T-helper 1 cell treated with Interleukin-12 subunit alpha and Interleukin-12 subunit beta and Interleukin-4 antibody, amounts not matched to agents 30 μg/mL and 1 μg/mL, for 36 hours (primary cell): ENCODE results near the gene SERPINF2.
"Not testable (repeated sequence)": the region's sequence is repeated elsewhere in the genome, so short reads cannot be mapped to it uniquely, and the experiment has no call there.

Experiments used
- H3K27ac Mint-ChIP-seq: one replicate; pipeline ENCODE4 v1.8.0; 2021; ENCODE audit warnings: mild to moderate bottlenecking, mixed read lengths
- H3K27me3 Mint-ChIP-seq: one replicate; pipeline ENCODE4 v1.8.0; 2021; ENCODE audit warnings: low read depth, mixed read lengths
- H3K36me3 Mint-ChIP-seq: one replicate; pipeline ENCODE4 v1.8.0; 2021; ENCODE audit warnings: low read depth, mixed read lengths
- H3K4me1 Mint-ChIP-seq: one replicate; pipeline ENCODE4 v1.8.0; 2021; ENCODE audit warnings: low read depth, mixed read lengths
- H3K4me3 Mint-ChIP-seq: one replicate; pipeline ENCODE4 v1.8.0; 2021; ENCODE audit warnings: mild to moderate bottlenecking, moderate library complexity, mixed read lengths
- H3K9me3 Mint-ChIP-seq: one replicate; pipeline ENCODE4 v1.8.0; 2021; ENCODE audit warnings: mixed read lengths

The SERPINF2 gene

DNA sequence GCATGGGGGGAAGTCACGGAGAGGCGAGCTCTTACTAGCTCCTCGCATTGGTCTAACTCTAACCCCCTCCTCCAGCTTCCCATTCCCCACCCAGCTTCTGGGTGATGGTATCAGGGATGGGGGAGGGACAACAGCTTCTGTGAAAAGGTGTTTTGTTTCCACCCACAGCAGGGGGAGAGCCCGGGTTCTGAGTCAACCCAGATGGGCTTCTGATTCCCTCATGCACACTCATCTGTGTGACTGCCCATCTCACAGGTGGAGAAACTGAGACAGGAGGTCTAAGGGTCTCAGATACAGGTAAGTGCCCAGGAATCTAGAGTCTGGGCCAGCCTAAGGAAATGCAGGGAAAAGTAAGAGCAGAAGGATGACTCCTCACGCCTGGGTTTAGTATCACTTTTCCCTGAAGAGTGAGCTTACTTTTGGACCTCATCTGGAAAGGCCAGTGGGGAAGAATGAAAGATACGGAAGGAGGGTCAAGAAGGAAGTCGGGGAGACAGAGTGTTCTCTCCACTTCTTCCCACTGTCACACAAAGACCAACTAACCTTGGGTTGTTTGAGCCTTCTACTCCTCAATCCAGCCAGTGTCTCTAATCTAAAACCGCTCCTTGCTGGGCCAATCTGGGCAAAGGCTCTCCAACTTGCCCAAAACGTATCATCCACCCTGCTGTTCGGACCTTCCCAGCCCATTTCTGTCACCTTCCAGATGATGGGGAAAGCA, 29.4 kb upstream of the SERPINF2 start:
- Mint-ChIP-seq H3K9me3 (no peaks in the 10 kb centered on the region), H3K27ac (peak overlapping the region; percentile 53), H3K4me3 (peak overlapping the region; percentile 40), H3K27me3 (peaks cover 23% of the 10 kb centered on the region), H3K36me3 (peaks cover 32% of the 10 kb centered on the region), H3K4me1 (peaks cover 38% of the 10 kb centered on the region)

GRCh38 chr17:1713878-1714426, 28.7 kb upstream of the SERPINF2 start:
- Mint-ChIP-seq H3K36me3 (peaks cover 32% of the 10 kb centered on the region), H3K4me1 (peaks cover 40% of the 10 kb centered on the region), H3K27ac (peak overlapping the region; percentile 53), H3K4me3 (peak overlapping the region; percentile 82), H3K27me3 (peaks cover 20% of the 10 kb centered on the region), H3K9me3 (no peaks in the 10 kb centered on the region)

- Mint-ChIP-seq H3K9me3 (no peaks in the 10 kb centered on the region), H3K4me3 (peak overlapping the region; percentile 82), H3K27ac (no peak overlapping the region), H3K4me1 (peaks cover 40% of the 10 kb centered on the region), H3K27me3 (peaks cover 15% of the 10 kb centered on the region), H3K36me3 (peaks cover 32% of the 10 kb centered on the region)
Observed at GRCh38 chr17:1714427-1714979, 28.2 kb upstream of the SERPINF2 start.

DNA sequence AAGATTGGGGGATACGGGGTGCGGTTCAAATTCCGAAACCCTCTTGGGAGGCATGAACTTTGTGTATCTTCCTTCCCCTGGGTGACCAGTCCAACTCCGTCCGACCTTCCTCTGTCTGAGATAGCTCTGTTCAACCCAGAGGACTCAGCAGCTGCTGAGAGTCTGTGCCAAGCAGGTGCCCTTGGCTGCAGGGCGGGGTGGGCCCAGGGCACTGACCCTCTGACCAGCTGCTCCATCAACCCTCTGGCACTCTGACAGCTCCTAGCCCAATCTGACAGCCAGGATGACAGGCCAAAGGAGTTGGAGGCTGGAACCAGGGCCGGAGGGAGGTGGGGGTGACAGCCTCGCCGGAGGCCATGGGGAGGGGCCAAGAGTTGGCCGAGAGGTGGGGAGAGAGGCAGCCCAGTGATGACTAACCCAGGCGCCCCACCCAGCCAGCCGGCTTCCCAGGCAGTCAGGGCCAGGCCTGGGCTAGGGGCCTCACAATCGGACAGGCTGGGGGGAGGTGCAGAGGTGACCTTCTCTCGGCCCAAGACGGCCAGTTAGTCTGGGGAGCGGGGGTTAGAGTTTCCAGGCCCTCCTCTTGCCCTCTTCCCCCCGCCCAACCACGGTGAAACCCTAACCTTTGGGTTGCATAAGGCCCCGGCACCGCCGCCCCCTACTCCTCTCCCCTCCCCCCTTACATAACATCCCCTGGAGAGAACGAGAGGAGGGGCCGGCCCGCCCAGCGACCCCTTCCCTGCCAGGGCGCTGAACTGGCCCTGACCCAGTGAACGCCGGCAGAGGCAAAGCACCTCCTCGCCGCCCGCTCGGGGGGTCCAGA, 27.5 kb upstream of the SERPINF2 start:
- Mint-ChIP-seq H3K27me3 (peaks cover 15% of the 10 kb centered on the region), H3K9me3 (no peaks in the 10 kb centered on the region)

DNA sequence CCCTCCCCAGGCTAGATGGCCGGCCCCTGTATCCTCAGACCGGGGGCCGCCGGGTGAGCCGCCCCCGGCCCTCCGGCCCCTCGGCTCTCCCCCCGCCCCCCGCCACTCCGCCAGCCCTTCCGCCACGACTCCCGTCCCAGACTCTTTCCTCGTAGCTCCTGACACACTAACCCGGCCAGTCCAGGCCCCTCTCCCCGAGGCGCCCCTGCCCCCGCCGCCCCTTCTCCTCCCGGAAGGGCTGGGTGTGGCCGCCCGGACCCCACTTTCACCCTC, 26.9 kb upstream of the SERPINF2 start:
- Mint-ChIP-seq H3K27ac (peak overlapping the region; percentile 85), H3K36me3 (peaks cover 32% of the 10 kb centered on the region), H3K4me1 (peaks cover 40% of the 10 kb centered on the region), H3K9me3 (no peaks in the 10 kb centered on the region), H3K4me3 (peak overlapping the region; percentile 97), H3K27me3 (peaks cover 15% of the 10 kb centered on the region)

More for the DNA sequence above, 27.5 kb upstream of the SERPINF2 start:
- H3K27ac Mint-ChIP-seq, result no peak overlapping the region
- peak overlapping the region; percentile 79 for H3K4me3 Mint-ChIP-seq
- H3K4me1 Mint-ChIP-seq, result peaks cover 40% of the 10 kb centered on the region
- peaks cover 32% of the 10 kb centered on the region for H3K36me3 Mint-ChIP-seq

DNA sequence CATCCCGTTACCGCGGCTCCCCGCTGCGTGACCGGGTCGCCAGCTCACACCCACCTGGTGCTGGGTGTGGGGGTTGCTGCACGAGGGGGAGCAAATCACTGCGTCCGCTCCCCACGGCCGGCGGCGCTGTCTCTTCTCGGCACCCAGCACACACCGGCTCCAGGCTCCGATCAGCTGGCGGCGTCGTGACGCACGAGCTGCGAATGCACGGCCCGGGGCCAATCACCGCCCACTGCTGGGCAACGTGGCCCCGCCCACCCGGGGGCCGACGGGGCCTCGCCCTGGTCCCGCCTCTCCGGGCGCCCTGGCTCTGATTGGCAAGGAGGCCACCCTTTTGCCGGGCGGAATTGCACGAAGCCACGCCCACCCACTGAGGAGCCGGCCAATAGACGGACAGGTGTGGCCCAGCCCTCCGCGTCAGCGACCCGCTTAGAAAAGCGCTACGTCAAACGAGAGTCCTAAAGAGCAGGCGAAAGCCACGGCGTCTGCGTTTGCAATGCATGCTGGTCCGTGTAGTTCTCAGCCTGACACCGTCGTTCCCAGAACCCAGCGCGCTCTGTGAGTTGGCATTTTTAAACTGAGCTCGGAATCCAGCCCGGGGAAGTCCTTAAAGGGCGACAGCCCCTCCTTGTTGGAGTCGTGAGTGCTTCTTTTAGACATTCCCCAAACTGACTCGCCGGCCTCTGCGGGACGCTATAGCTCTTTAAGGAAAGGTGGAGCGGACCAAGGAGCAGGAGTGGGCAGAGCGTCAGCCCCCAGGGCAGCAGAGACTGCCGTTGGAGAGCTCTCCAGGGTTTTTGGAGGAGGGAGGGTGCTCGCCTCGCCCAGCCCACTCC, 26.4 kb upstream of the SERPINF2 start:
- Mint-ChIP-seq H3K27ac (peak overlapping the region; percentile 97), H3K4me1 (peaks cover 37% of the 10 kb centered on the region), H3K9me3 (no peaks in the 10 kb centered on the region), H3K4me3 (peak overlapping the region; percentile 97), H3K36me3 (peaks cover 31% of the 10 kb centered on the region), H3K27me3 (peaks cover 9% of the 10 kb centered on the region)

GRCh38 chr17:1716912-1717695, 25.6 kb upstream of the SERPINF2 start:
- Mint-ChIP-seq H3K9me3 (no peaks in the 10 kb centered on the region), H3K36me3 (peaks cover 23% of the 10 kb centered on the region), H3K4me3 (peak overlapping the region; percentile 97), H3K4me1 (peaks cover 31% of the 10 kb centered on the region), H3K27me3 (peaks cover 1% of the 10 kb centered on the region), H3K27ac (peak overlapping the region; percentile 97)

GRCh38 chr17:1718362-1719165, 24.1 kb upstream of the SERPINF2 start:
- peaks cover 32% of the 10 kb centered on the region for H3K4me1 Mint-ChIP-seq
- no peaks in the 10 kb centered on the region for H3K27me3 Mint-ChIP-seq
- H3K4me3 Mint-ChIP-seq, result peak overlapping the region; percentile 97
- no peaks in the 10 kb centered on the region for H3K9me3 Mint-ChIP-seq
- H3K36me3 Mint-ChIP-seq, result peaks cover 12% of the 10 kb centered on the region
- peak overlapping the region; percentile 97 for H3K27ac Mint-ChIP-seq

GRCh38 chr17:1720856-1721386, 21.8 kb upstream of the SERPINF2 start:
- H3K4me1 Mint-ChIP-seq, result peaks cover 31% of the 10 kb centered on the region
- peaks cover 9% of the 10 kb centered on the region for H3K36me3 Mint-ChIP-seq
- no peaks in the 10 kb centered on the region for H3K9me3 Mint-ChIP-seq
- peak overlapping the region; percentile 62 for H3K27ac Mint-ChIP-seq
- peak overlapping the region; percentile 34 for H3K4me3 Mint-ChIP-seq
- H3K27me3 Mint-ChIP-seq, result no peaks in the 10 kb centered on the region

DNA sequence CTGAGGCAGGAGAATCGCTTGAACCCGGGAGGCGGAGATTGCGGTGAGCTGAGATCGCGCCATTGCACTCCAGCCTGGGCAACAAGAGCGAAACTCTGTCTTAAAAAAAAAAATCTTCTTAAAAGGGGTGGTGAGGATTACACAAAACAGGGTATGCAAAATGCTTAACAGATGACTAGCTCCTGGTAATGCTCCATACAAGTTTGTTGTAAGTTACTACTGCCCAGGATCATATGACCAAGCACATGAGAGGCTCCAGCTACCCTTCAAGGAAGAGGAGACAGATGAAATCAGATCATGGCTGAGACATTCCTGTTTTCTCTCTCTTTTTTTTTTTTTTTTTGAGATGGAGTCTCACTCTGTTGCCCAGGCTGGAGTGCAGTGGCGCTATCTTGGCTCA, 20.6 kb upstream of the SERPINF2 start:
- H3K36me3 Mint-ChIP-seq, H3K9me3 Mint-ChIP-seq, H3K27me3 Mint-ChIP-seq, H3K4me3 Mint-ChIP-seq: not testable (repeated sequence)
- Mint-ChIP-seq H3K4me1 (peaks cover 31% of the 10 kb centered on the region), H3K27ac (peak overlapping the region; percentile 98)

DNA sequence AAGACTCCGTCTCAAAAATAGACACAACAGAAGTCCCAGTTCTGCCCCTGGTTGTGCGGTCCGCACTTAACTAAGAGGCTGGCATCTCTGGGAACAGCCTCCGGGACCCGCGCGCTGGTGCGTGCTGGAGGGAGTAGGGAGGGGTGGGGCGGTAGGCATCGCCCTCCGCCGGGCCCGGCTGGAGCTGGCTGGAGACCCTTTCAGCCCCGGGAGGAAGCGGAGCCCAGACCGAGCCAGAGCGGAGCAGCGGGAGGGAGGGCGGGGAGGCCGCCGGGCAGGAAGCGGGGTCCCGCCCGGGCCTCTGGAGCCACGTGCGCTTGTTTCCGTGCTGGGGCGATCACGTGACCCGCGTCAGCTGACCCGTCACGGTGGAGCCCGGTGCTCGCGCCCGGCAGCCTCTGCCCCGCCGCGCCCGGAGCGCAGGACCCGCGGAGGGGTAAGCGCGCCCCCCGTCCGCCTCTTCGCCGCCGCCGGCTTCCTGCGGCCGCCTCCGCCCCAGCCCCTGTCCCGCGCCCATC, 18.3 kb upstream of the SERPINF2 start, which contains the start of gene WDR81:
Gene WDR81, plus strand, starts transcription at position 354 of the 518 bp plus-strand sequence. CDS start 256 bp downstream, outside the sequence.
- Mint-ChIP-seq H3K27ac (peak within 1 kb of the TSS; percentile 72), H3K4me3 (peak within 1 kb of the TSS; percentile 75), H3K4me1 (peaks cover 25% of the 10 kb centered on the region), H3K36me3 (peaks cover 11% of the 10 kb centered on the region), H3K9me3 (no peaks in the 10 kb centered on the region), H3K27me3 (no peaks in the 10 kb centered on the region)

DNA sequence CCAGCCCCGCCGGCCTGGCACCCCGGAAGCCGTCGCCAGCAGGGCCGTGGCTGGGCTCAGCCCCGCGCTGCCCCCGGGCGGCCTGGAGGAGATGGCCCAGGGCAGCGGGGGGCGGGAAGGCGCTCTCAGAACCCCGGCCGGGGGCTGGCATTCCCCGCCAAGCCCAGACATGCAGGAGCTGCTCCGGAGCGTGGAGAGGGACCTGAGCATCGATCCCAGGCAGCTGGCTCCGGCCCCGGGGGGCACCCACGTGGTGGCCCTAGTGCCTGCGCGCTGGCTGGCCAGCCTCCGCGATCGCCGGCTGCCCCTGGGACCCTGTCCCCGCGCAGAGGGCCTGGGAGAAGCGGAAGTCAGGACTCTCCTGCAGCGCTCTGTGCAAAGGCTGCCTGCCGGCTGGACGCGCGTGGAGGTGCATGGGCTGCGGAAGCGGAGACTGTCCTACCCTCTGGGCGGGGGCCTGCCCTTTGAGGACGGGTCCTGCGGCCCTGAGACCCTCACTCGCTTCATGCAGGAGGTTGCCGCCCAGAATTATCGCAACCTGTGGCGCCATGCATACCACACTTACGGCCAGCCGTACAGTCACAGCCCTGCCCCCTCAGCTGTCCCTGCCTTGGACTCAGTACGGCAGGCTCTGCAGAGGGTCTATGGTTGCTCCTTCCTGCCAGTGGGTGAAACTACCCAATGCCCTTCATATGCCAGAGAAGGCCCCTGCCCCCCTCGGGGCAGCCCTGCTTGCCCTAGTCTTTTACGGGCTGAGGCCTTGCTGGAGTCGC, 17.6 kb upstream of the SERPINF2 start:
- Mint-ChIP-seq H3K4me1 (peaks cover 29% of the 10 kb centered on the region), H3K4me3 (peak overlapping the region; percentile 75), H3K27ac (peak overlapping the region; percentile 52), H3K36me3 (peaks cover 15% of the 10 kb centered on the region), H3K27me3 (no peaks in the 10 kb centered on the region), H3K9me3 (no peaks in the 10 kb centered on the region)
